ENCODE measurements around the gene PDS5B. TPM values are rescaled to one million over a fixed set of nuclear protein-coding genes. Genes with fewer than 3 reads are reported as not detected.
A peak's percentile ranks its signal among the peaks of the same experiment; 100 is the strongest.

PDS5B gene
- total RNA-seq, 1 donor from 2014 or later: 55.9 TPM

GRCh38 chr13:32682740-32683139 is 96.5 kb downstream of the PDS5B start:
- H3K9me3 ChIP-seq (ENCODE audit: low read depth): no peaks in the 10 kb centered on the region
- Mint-ChIP-seq H3K36me3 (peaks cover 42% of the 10 kb centered on the region), H3K4me1 (no peaks in the 10 kb centered on the region), H3K27ac (peak overlapping the region; percentile 9), H3K4me3 (no peak overlapping the region), H3K9me3 (no peaks in the 10 kb centered on the region), H3K27me3 (ENCODE audit: insufficient read depth, low read depth) (no peaks in the 10 kb centered on the region)
- H2AFZ ChIP-seq (replicated peaks): no peak overlapping the region
- H3K4me1 ChIP-seq: no peaks in the 10 kb centered on the region
- H3K79me2 ChIP-seq (ENCODE audit: low read depth): no peaks in the 10 kb centered on the region
- H3K27me3 ChIP-seq: no peaks in the 10 kb centered on the region
- no peak overlapping the region for H3K4me2 ChIP-seq
- no peak for TF ChIP-seq EZH2phosphoT487 (IDR thresholded peaks at IDR 0.05)
- no peak for TF ChIP-seq CTCF (IDR thresholded peaks at IDR 0.05)
- TF ChIP-seq EZH2 (IDR thresholded peaks at IDR 0.05): no peak
- no peaks in the 10 kb centered on the region for H4K20me1 ChIP-seq (ENCODE audit: low read depth)
- H3K36me3 ChIP-seq: peaks cover 15% of the 10 kb centered on the region
- no peak for DNase-seq (ENCODE audit: low spot score)
- H3K4me3 ChIP-seq: no peak overlapping the region
- H3K27ac ChIP-seq: no peak overlapping the region
- H3F3A ChIP-seq (ENCODE audit: low read depth): no peaks in the 10 kb centered on the region
- no peak overlapping the region for H3K9ac ChIP-seq

GRCh38 chr13:32687275-32687674 is 101.0 kb downstream of the PDS5B start:
- no peak overlapping the region for H3K4me3 Mint-ChIP-seq
- Histone ChIP-seq H3K4me2 (no peak overlapping the region), H3K27me3 (no peaks in the 10 kb centered on the region), H3K9ac (no peak overlapping the region), H3F3A (ENCODE audit: low read depth) (peaks cover 2% of the 10 kb centered on the region), H3K36me3 (no peaks in the 10 kb centered on the region), H3K27ac (no peak overlapping the region), H3K9me3 (ENCODE audit: low read depth) (no peaks in the 10 kb centered on the region), H3K79me2 (ENCODE audit: low read depth) (no peaks in the 10 kb centered on the region), H4K20me1 (ENCODE audit: low read depth) (no peaks in the 10 kb centered on the region), H2AFZ (replicated peaks) (no peak overlapping the region), H3K4me3 (no peak overlapping the region), H3K4me1 (no peaks in the 10 kb centered on the region)
- no peaks in the 10 kb centered on the region for H3K4me1 Mint-ChIP-seq
- H3K36me3 Mint-ChIP-seq: peaks cover 22% of the 10 kb centered on the region
- TF ChIP-seq EZH2phosphoT487 (IDR thresholded peaks at IDR 0.05) (no peak), CTCF (IDR thresholded peaks at IDR 0.05) (no peak), EZH2 (IDR thresholded peaks at IDR 0.05) (no peak)
- H3K27ac Mint-ChIP-seq: no peak overlapping the region
- no peaks in the 10 kb centered on the region for H3K9me3 Mint-ChIP-seq
- no peaks in the 10 kb centered on the region for H3K27me3 Mint-ChIP-seq (ENCODE audit: insufficient read depth, low read depth)
- DNase-seq (ENCODE audit: low spot score): no peak

GRCh38 chr13:32695602-32696250 is 109.5 kb downstream of the PDS5B start:
- Histone ChIP-seq H3K27ac (no peak overlapping the region), H3K79me2 (ENCODE audit: low read depth) (no peaks in the 10 kb centered on the region), H3K4me1 (no peaks in the 10 kb centered on the region), H3K27me3 (no peaks in the 10 kb centered on the region), H4K20me1 (ENCODE audit: low read depth) (no peaks in the 10 kb centered on the region), H3K9me3 (ENCODE audit: low read depth) (no peaks in the 10 kb centered on the region), H3K9ac (no peak overlapping the region), H3K4me2 (no peak overlapping the region), H3F3A (ENCODE audit: low read depth) (no peaks in the 10 kb centered on the region), H3K36me3 (peaks cover 5% of the 10 kb centered on the region), H3K4me3 (no peak overlapping the region), H2AFZ (replicated peaks) (no peak overlapping the region)
- TF ChIP-seq CTCF (IDR thresholded peaks at IDR 0.05): no peak
- no peak for TF ChIP-seq EZH2 (IDR thresholded peaks at IDR 0.05)
- TF ChIP-seq EZH2phosphoT487 (IDR thresholded peaks at IDR 0.05): no peak
- Mint-ChIP-seq H3K27ac (no peak overlapping the region), H3K27me3 (ENCODE audit: insufficient read depth, low read depth) (no peaks in the 10 kb centered on the region), H3K4me1 (no peaks in the 10 kb centered on the region), H3K4me3 (no peak overlapping the region), H3K36me3 (peaks cover 8% of the 10 kb centered on the region), H3K9me3 (no peaks in the 10 kb centered on the region)
- DNase-seq (ENCODE audit: low spot score): no peak
